Vagina (tissue), 2 donors: ENCODE data around the gene MTMR12. TPM values are rescaled to one million over a fixed set of nuclear protein-coding genes. Genes with fewer than 3 reads are reported as not detected.

Experiments
- DNase-seq, 2 donors: peaks; one replicate each; pipeline ENCODE4 v3.0.0-alpha.2; 2017; ENCODE audit errors: extremely low spot score in 2 of 2
- H3K27ac ChIP-seq: fragments of 200-600 bp; sonication (generic); one replicate; pipeline ENCODE4 v1.5.1; 2019
- H3K27me3 ChIP-seq: fragments of 200-600 bp; sonication (generic); one replicate; pipeline ENCODE4 v1.5.1; 2019
- H3K36me3 ChIP-seq, 2 donors: fragments of 200-600 bp; sonication (generic); one replicate each; pipeline ENCODE4 v1.5.1; 2017 to 2019
- H3K4me1 ChIP-seq: fragments of 200-600 bp; sonication (generic); one replicate; pipeline ENCODE4 v1.5.1; 2019
- H3K4me3 ChIP-seq, 2 donors: fragments of 200-600 bp; sonication (generic); 1 replicate in 1 of 2; 2 replicates in 1 of 2; pipeline ENCODE4 v1.5.1; 2016 to 2019
- H3K9me3 ChIP-seq: fragments of 200-600 bp; sonication (generic); one replicate; pipeline ENCODE4 v1.5.1; 2019
- CTCF ChIP-seq, 3 experiments: fragments of 450-650 bp in 2 of 3; fragments of 200-600 bp in 1 of 3; sonication (generic) in 1 of 3; IDR thresholded peaks; one replicate each; pipeline ENCODE4 v1.5.1; 2017 to 2019; ENCODE audit warnings: antibody characterized with exemption in 3 of 3, mild to moderate bottlenecking in 2 of 3, moderate library complexity in 2 of 3
- POLR2A ChIP-seq, 2 donors: fragments of 450-650 bp; IDR thresholded peaks; one replicate each; pipeline ENCODE4 v1.6.1; 2017; ENCODE audit warnings: antibody characterized with exemption in 2 of 2, mild to moderate bottlenecking in 2 of 2, moderate library complexity in 2 of 2
- POLR2AphosphoS5 ChIP-seq, 2 donors: sonication (generic); formaldehyde crosslinking; IDR thresholded peaks; one replicate each; pipeline ENCODE4 v1.9.0; 2017; ENCODE audit warnings: antibody characterized with exemption in 2 of 2, mild to moderate bottlenecking in 2 of 2, low read depth in 1 of 2; ENCODE audit not compliant: insufficient read depth in 1 of 2
- intact Hi-C: fragments of 100-400 bp; cut with DNase I; formaldehyde crosslinking; loops from one replicate; pipeline ENCODE4 v1.15.1; 2023
- small RNA-seq: library from RNA; depleted of rRNA; stranded (forward); fragments of <200 nt; gene quantifications from one replicate; pipeline ENCODE3, GENCODE V24; 2016
- total RNA-seq: library from RNA; depleted of rRNA; stranded (reverse); fragments of >200 nt; gene quantifications from one replicate; pipeline ENCODE4 v1.2.3, GENCODE V29; 2016

MTMR12 gene
- total RNA-seq, 1 donor from 2014 or later, result 23.8 TPM

GRCh38 chr5:32187675-32188074, 125.1 kb downstream of the MTMR12 start:
- no peaks in the 10 kb centered on the region for H3K9me3 ChIP-seq
- no peaks in the 10 kb centered on the region for H3K36me3 ChIP-seq
- DNase-seq, result no peak
- H3K4me1 ChIP-seq, result peaks cover 4% of the 10 kb centered on the region
- no peak overlapping the region for H3K4me3 ChIP-seq
- intact Hi-C loops, result no loop called here
- no peak overlapping the region for H3K27ac ChIP-seq
- no peak for TF ChIP-seq POLR2AphosphoS5 (IDR thresholded peaks at IDR 0.05; ENCODE audit: insufficient read depth in 1 of 2, low read depth in 1 of 2)
- TF ChIP-seq CTCF (IDR thresholded peaks at IDR 0.05), result no peak
- TF ChIP-seq POLR2A (IDR thresholded peaks at IDR 0.05), result no peak
- H3K27me3 ChIP-seq, result no peaks in the 10 kb centered on the region

GRCh38 chr5:32182463-32183063, 130.2 kb downstream of the MTMR12 start:
- Histone ChIP-seq H3K9me3 (no peaks in the 10 kb centered on the region), H3K4me3 (no peak overlapping the region), H3K27ac (no peak overlapping the region), H3K4me1 (no peaks in the 10 kb centered on the region), H3K36me3 (no peaks in the 10 kb centered on the region), H3K27me3 (no peaks in the 10 kb centered on the region)
- no peak for TF ChIP-seq CTCF (IDR thresholded peaks at IDR 0.05)
- no peak for TF ChIP-seq POLR2A (IDR thresholded peaks at IDR 0.05)
- TF ChIP-seq POLR2AphosphoS5 (IDR thresholded peaks at IDR 0.05; ENCODE audit: insufficient read depth in 1 of 2, low read depth in 1 of 2), result no peak
- no peak for DNase-seq
- intact Hi-C loops, result no loop called here

Small RNA genes lying within 50 kb of the gene (small RNA-seq; reads per million reads assigned to genes)
- gene RNU6-1079P (not detected), gene RNU6-378P (not detected)

Other genes starting within 250 kb of the MTMR12 start
- 78.8 TPM for gene GOLPH3, start 138.6 kb downstream of the MTMR12 start, total RNA-seq
- gene ZFR, start 131.8 kb upstream of the MTMR12 start, total RNA-seq, result 80.8 TPM